Ovary (tissue), 3 donors: ENCODE measurements around the gene HMGB3.

ENCODE experiments used
- CTCF ChIP-seq, 3 donors: fragments of 450-650 bp in 2 of 3; fragments of 200-600 bp in 1 of 3; IDR thresholded peaks; one replicate each; pipeline versions ENCODE4 v1.5.1 to v1.8.0; 2016 to 2022; ENCODE audit warnings: antibody characterized with exemption in 3 of 3, mild to moderate bottlenecking in 1 of 3
- POLR2A ChIP-seq: fragments of 450-650 bp; IDR thresholded peaks from one replicate; pipeline ENCODE4 v1.6.1; 2017; ENCODE audit warnings: antibody characterized with exemption, mild to moderate bottlenecking, moderate library complexity
- donor health status: DM: no; HTN: no; CAD: no.

GRCh38 chrX:150977411-150978162 lies 5.5 kb upstream of the HMGB3 start:
- no peak for TF ChIP-seq CTCF (IDR thresholded peaks at IDR 0.05)
- no peak for TF ChIP-seq POLR2A
